Pancreas (tissue), 10 donors: ENCODE data around the gene CLDN34. TPM values are rescaled to one million over a fixed set of nuclear protein-coding genes. Genes with fewer than 3 reads are reported as not detected.

ENCODE experiments used
- ATAC-seq, 4 donors: fragments of 200-7000 bp; cut with Tn5 transposase; one replicate each; pipeline versions ENCODE4 v1.8.0 to v1.9.1; 2020; ENCODE audit warnings: mild to moderate bottlenecking in 4 of 4, moderate library complexity in 4 of 4
- DNase-seq, 6 donors: peaks; one replicate each; pipeline ENCODE4 v3.0.0-alpha.2; 2020
- FAIRE-seq: peaks from 2 replicates; lab custom pipeline; 2012; peaks lifted over from hg19 to GRCh38; lab: Jason Lieb, UNC
- H3K27ac ChIP-seq, 4 donors: fragments of 200-600 bp; sonication (generic); 1 replicate in 3 of 4; 2 replicates in 1 of 4; pipeline versions ENCODE4 v1.5.0 to v1.8.0; 2020
- H3K27me3 ChIP-seq, 4 donors: fragments of 200-600 bp; one replicate each; pipeline ENCODE4 v1.8.0; 2021
- H3K36me3 ChIP-seq, 3 donors: fragments of 200-600 bp; sonication (generic) in 1 of 3; one replicate each; pipeline versions ENCODE4 v1.5.0 to v1.8.0; 2020 to 2021
- H3K4me1 ChIP-seq, 3 donors: fragments of 200-600 bp; one replicate each; pipeline ENCODE4 v1.8.0; 2021
- H3K4me3 ChIP-seq, 4 donors: fragments of 200-600 bp; sonication (generic) in 2 of 4; one replicate each; pipeline versions ENCODE4 v1.5.0 to v1.8.0; 2020 to 2021
- H3K9me3 ChIP-seq, 4 donors: fragments of 200-600 bp; one replicate each; pipeline ENCODE4 v1.8.0; 2021
- WGBS, 2 donors: extraction: QIAGEN DNeasy Blood & Tissue Kit; methylation state at CpG; one replicate each; pipeline ENCODE4 v1.1.7; 2013; 5-methylcytosine and 5-hydroxymethylcytosine counted together
- intact Hi-C, 3 donors: fragments of 100-400 bp; cut with DNase I; formaldehyde crosslinking; loops; one replicate each; pipeline versions ENCODE4 v1.11.1 to v1.14.2; 2022
- polyA plus RNA-seq, 2 donors: library from polyadenylated mRNA; stranded (reverse); fragments of 200-250 nt; gene quantifications; one replicate each; pipeline ENCODE4 v1.2.3, GENCODE V29; 2013
- total RNA-seq, 6 donors: library from RNA; stranded (reverse); fragmentation: NEBNext Ultra II Directional in 4 of 6; extraction: Animal tissue kit (Norgen Biotek cat#: 25700) in 4 of 6; gene quantifications; one replicate each; pipeline versions ENCODE4 v1.2.1 to v1.2.4, GENCODE V29; 2021 to 2023
- TF ChIP-seq, protein P1 (sequence below), 4 donors: fragments of 200-600 bp; sonication (generic) in 3 of 4; IDR thresholded peaks; one replicate each; pipeline versions ENCODE4 v1.5.0 to v1.8.0; 2021; ENCODE audit warnings: antibody characterized with exemption in 4 of 4
- donor health status: healthy with polysubstance abuse.
- donor health status: DM: no; HTN: no; CAD: no; lungs with moderate emphysema.
- donor health status: DM: no; HTN: no; CAD: no.
- donor health status: control.
- donor health status: control.
- donor health status: Bipolar disorder and iron deficiency.
- donor health status: DM: yes; HTN: yes; CAD: no.
- donor health status: DM: no; HTN: no; CAD: no.
- donor health status: DM: no; HTN: no; CAD: no.
- donor health status: DM: yes; HTN: yes; CAD: no.

CLDN34 gene
- total and polyA plus RNA-seq, 8 donors: 0.19 to 0.40 (median 0.29) TPM; not detected in 1

DNA sequence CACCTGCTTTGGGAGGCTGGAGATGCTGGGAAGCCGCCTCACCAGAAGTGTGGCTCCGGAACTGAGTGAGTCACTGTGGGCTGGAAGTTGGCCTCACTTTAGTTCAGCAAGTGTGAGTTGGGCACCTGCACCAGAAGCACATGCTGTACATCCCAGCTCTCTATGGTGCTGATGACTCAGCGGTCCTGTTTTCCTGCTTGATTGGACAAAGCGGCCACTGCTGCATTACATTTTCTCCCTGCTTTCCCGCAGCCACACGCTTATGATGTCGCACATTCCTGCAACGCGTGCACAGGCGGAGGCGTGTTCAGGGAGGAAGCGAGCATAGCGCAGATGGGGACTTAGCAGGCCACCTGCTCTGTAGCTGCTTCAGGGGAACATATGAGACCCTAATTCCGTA lies 26.7 kb upstream of the CLDN34 start:
- intact Hi-C loops: no loop called here

DNA sequence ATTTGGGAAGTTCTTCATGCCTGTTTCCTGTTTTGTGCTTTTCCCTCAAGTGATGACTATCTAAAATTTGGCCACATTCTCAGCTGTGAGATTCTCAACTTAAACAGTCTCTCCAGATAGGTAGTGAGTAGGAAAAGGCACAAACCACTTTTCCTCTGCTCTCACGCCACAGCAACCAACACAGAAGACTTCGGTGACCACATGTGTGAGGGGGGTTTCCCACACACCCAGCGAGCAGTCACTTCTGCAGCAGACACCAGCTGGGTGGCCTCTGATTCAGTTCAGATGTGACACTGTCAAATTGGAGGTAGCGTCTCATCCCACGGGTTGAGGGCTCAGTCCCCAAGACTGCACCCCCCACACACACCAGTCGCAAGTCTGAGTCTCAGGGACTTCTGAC lies 25.1 kb upstream of the CLDN34 start:
- Histone ChIP-seq H3K27me3 (no peaks in the 10 kb centered on the region), H3K27ac (no peak overlapping the region), H3K4me3 (no peak overlapping the region), H3K36me3 (no peaks in the 10 kb centered on the region), H3K9me3 (no peaks in the 10 kb centered on the region), H3K4me1 (no peaks in the 10 kb centered on the region)
- FAIRE-seq (no peak), DNase-seq (no peak), ATAC-seq (no peak)
- intact Hi-C loops: no loop called here
- 85 to 95% methylated on average over 6 of the region's 6 CpGs for WGBS, 2 donors
- TF ChIP-seq, protein P1, sequence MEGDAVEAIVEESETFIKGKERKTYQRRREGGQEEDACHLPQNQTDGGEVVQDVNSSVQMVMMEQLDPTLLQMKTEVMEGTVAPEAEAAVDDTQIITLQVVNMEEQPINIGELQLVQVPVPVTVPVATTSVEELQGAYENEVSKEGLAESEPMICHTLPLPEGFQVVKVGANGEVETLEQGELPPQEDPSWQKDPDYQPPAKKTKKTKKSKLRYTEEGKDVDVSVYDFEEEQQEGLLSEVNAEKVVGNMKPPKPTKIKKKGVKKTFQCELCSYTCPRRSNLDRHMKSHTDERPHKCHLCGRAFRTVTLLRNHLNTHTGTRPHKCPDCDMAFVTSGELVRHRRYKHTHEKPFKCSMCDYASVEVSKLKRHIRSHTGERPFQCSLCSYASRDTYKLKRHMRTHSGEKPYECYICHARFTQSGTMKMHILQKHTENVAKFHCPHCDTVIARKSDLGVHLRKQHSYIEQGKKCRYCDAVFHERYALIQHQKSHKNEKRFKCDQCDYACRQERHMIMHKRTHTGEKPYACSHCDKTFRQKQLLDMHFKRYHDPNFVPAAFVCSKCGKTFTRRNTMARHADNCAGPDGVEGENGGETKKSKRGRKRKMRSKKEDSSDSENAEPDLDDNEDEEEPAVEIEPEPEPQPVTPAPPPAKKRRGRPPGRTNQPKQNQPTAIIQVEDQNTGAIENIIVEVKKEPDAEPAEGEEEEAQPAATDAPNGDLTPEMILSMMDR (IDR thresholded peaks at IDR 0.05): no peak

More for the DNA sequence above, 26.7 kb upstream of the CLDN34 start:
- FAIRE-seq (no peak), DNase-seq (no peak), ATAC-seq (peak in 2 of 4 donors; percentile 18 to 61)
- H3K4me1 ChIP-seq: no peaks in the 10 kb centered on the region
- TF ChIP-seq, protein P1 (IDR thresholded peaks at IDR 0.05): no peak
- no peak overlapping the region for H3K27ac ChIP-seq
- no peak overlapping the region for H3K4me3 ChIP-seq
- H3K27me3 ChIP-seq: no peaks in the 10 kb centered on the region
- H3K36me3 ChIP-seq: no peaks in the 10 kb centered on the region
- WGBS, 2 donors: 92 to 95% methylated on average over 14 of the region's 14 CpGs
- no peaks in the 10 kb centered on the region for H3K9me3 ChIP-seq

DNA sequence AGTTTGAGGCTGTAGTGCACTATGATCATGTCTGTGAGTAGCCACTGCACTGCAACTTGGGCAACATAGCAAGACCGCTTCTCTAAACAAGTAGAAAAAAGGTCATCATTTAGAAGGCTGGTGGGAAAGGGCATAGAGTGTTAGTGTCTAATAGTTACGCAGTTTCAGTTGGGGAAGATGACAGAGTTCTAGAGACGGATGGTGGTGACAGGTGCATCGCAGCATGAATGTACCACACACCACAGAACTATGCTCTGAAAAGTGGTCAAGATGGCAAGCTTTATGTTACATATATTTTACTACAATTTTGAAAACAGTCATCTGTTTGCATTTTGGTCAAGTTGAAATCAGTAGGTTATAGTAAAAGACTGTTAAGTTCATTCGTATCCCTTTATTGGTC lies 23.7 kb upstream of the CLDN34 start:
- H3K9me3 ChIP-seq: no peaks in the 10 kb centered on the region
- ATAC-seq (no peak), DNase-seq (no peak), FAIRE-seq (no peak)
- TF ChIP-seq, protein P1 (IDR thresholded peaks at IDR 0.05): no peak
- H3K27ac ChIP-seq: no peak overlapping the region
- no peaks in the 10 kb centered on the region for H3K36me3 ChIP-seq
- H3K4me1 ChIP-seq: no peaks in the 10 kb centered on the region
- H3K4me3 ChIP-seq: no peak overlapping the region
- WGBS, 2 donors: 95 to 96% methylated on average over 5 of the region's 5 CpGs
- H3K27me3 ChIP-seq: no peaks in the 10 kb centered on the region
- intact Hi-C loops: no loop called here

DNA sequence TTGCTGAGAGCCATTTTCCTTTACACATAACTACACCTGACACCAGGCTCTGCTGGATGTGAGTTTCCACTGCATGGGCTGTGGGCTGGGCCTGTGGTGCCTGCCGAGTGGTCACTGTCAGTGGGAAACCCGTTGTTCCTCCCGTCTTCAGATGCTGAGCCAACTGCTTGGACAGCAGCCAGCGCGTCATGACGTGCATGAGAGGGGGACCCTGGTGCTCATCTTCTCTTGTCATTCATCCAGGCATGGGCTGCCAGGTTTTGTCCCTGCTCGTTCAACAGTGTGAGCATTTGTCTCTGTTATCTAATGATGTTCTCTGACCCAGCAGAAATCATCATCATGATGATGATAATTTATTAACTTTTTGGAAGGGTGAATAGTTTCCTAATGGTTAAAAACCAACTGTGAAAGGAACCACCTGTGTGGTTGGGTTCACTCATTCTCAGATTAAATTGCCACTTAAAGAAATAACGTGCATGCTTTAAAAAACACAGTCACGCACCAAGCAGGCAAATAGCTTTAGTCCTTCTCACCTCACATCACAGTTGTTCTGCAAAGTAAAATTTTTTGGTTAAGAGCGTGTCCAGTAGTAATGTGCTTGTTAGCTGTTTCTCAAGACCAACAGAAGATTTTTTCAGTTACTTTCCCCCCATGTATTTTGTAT lies 19.9 kb upstream of the CLDN34 start:
- intact Hi-C loops: no loop called here
- FAIRE-seq (no peak), DNase-seq (no peak)

DNA sequence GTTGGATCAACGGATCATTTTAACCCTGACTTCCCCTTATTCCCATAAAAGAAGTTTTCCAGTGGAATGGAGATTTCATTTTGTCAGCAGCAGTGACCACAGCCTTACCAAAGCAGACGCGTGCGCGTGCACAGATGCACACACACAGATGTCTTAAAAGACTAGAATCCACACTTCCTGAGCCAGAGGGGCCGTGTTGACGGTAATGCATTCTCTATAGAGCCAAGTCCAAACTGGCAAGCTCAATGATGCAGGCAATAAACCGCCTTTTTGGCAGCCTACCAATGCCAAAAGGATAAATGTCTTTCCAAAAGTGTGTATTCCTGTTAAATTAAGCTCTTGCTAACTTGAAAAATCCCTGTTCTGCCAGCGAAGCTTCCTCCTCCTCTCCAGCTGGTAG lies 18.8 kb upstream of the CLDN34 start:
- intact Hi-C loops: no loop called here
- peak in 1 of 4 donors; percentile 41 for ATAC-seq

More for the DNA sequence above, 19.9 kb upstream of the CLDN34 start:
- Histone ChIP-seq H3K36me3 (no peaks in the 10 kb centered on the region), H3K4me1 (no peaks in the 10 kb centered on the region), H3K9me3 (no peaks in the 10 kb centered on the region), H3K27me3 (no peaks in the 10 kb centered on the region), H3K4me3 (no peak overlapping the region), H3K27ac (no peak overlapping the region)
- ATAC-seq: no peak
- TF ChIP-seq, protein P1 (IDR thresholded peaks at IDR 0.05): no peak
- 74 to 79% methylated on average over 10 of the region's 10 CpGs for WGBS, 2 donors

More for the DNA sequence above, 18.8 kb upstream of the CLDN34 start:
- H3K4me1 ChIP-seq: no peaks in the 10 kb centered on the region
- H3K27ac ChIP-seq: no peak overlapping the region
- no peak overlapping the region for H3K4me3 ChIP-seq
- TF ChIP-seq, protein P1 (IDR thresholded peaks at IDR 0.05): no peak
- FAIRE-seq: no peak
- 78 to 88% methylated on average over 9 of the region's 9 CpGs for WGBS, 2 donors
- no peaks in the 10 kb centered on the region for H3K36me3 ChIP-seq
- no peak for DNase-seq
- no peaks in the 10 kb centered on the region for H3K9me3 ChIP-seq
- no peaks in the 10 kb centered on the region for H3K27me3 ChIP-seq
